HepG2 (cell line): ENCODE data around the gene PLCG2. TPM values are rescaled to one million over a fixed set of nuclear protein-coding genes. Genes with fewer than 3 reads are reported as not detected.

Experiments used
- ATAC-seq: fragments of 200-7000 bp; cut with Tn5 transposase; 3 replicates; pipeline ENCODE4 v1.9.1; 2020; ENCODE audit warnings: mild to moderate bottlenecking, moderate library complexity
- BruUV-seq: library from RNA; stranded (reverse); fragments of 400-500 nt; replicated peaks from 2 replicates; lab custom pipeline; 2021; lab: Mats Ljungman, UMichigan
- CTCF ChIA-PET: fragments of 300-600 bp; formaldehyde crosslinking; extraction: SDS; loops from one replicate; lab custom pipeline; 2021; ENCODE audit warnings: low total read pairs, inconsistent platforms, low intra/inter-chr PET ratio; lab: Yijun Ruan, JAX
- POLR2A ChIA-PET: fragments of 350-600 bp; sonication (Branson Sonifier 250); formaldehyde crosslinking; loops from one replicate; lab custom pipeline; 2020; ENCODE audit warnings: antibody characterized with exemption, inconsistent platforms; lab: Yijun Ruan, JAX
- DNase-seq: peaks from one replicate; pipeline ENCODE4 v3.0.0-alpha.2; 2015; ENCODE audit warnings: low spot score
- FAIRE-seq: peaks from 3 replicates; lab custom pipeline; 2011; peaks lifted over from hg19 to GRCh38; lab: Jason Lieb, UNC
- H2AFZ ChIP-seq: one replicate; pipeline ENCODE4 v1.6.1; 2011; ENCODE audit warnings: low read length, inconsistent platforms
- H3K27ac ChIP-seq: fragments of 300-600 bp; 3 replicates; pipeline ENCODE4 v1.8.0; 2011; ENCODE audit warnings: mixed run types, mild to moderate bottlenecking, mixed read lengths, low read length, inconsistent platforms; ENCODE audit not compliant: insufficient read depth; ENCODE audit errors: extremely low read length
- H3K27me3 ChIP-seq, 2 experiments: fragments of 200-600 bp in 1 of 2; 2 replicates in 1 of 2; 3 replicates in 1 of 2; pipeline versions ENCODE4 v1.6.0 to v1.8.0; 2011; ENCODE audit warnings: low read length in 2 of 2, mild to moderate bottlenecking in 2 of 2, moderate library complexity in 2 of 2, inconsistent platforms in 1 of 2; ENCODE audit not compliant: insufficient read depth in 2 of 2, control insufficient read depth in 1 of 2
- H3K36me3 ChIP-seq, 2 experiments: fragments of 200-600 bp in 1 of 2; replicated peaks in 1 of 2; 2 replicates in 1 of 2; 3 replicates in 1 of 2; pipeline versions ENCODE4 v1.5.1 to v1.8.0; 2011; ENCODE audit warnings: low read length in 2 of 2, inconsistent platforms in 1 of 2; ENCODE audit not compliant: insufficient read depth in 2 of 2, control insufficient read depth in 1 of 2
- H3K4me1 ChIP-seq: 2 replicates; pipeline ENCODE4 v1.5.1; 2012; ENCODE audit warnings: low read length, inconsistent platforms; ENCODE audit not compliant: insufficient read depth
- H3K4me2 ChIP-seq: 2 replicates; pipeline ENCODE4 v1.6.0; 2011; ENCODE audit warnings: low read depth, low read length, inconsistent platforms
- H3K4me3 ChIP-seq, 3 experiments: fragments of 200-600 bp in 1 of 3; sonication (generic), shearing (Covaris generic) in 1 of 3; replicated peaks in 1 of 3; 2 replicates each; pipeline ENCODE4 v1.5.1; 2011 to 2016; ENCODE audit warnings: low read length in 3 of 3, inconsistent platforms in 2 of 3, low read depth in 2 of 3, mild to moderate bottlenecking in 2 of 3, control low read depth in 1 of 3, mixed read lengths in 1 of 3; ENCODE audit not compliant: insufficient read depth in 1 of 3
- H3K79me2 ChIP-seq: one replicate; pipeline ENCODE4 v1.6.1; 2011; ENCODE audit warnings: low read length, inconsistent platforms; ENCODE audit not compliant: insufficient read depth
- H3K9ac ChIP-seq: 2 replicates; pipeline ENCODE4 v1.6.0; 2011; ENCODE audit warnings: mild to moderate bottlenecking, low read depth, low read length, inconsistent platforms; ENCODE audit not compliant: insufficient read depth
- H3K9me3 ChIP-seq: 2 replicates; pipeline ENCODE4 v1.5.1; 2012; ENCODE audit warnings: mild to moderate bottlenecking, low read length
- H4K20me1 ChIP-seq: 2 replicates; pipeline ENCODE4 v1.6.0; 2011; ENCODE audit warnings: inconsistent platforms, mild to moderate bottlenecking, low read length, moderate library complexity; ENCODE audit not compliant: insufficient read depth
- CC2D1A ChIP-seq: sonication (generic); formaldehyde crosslinking; IDR thresholded peaks from 2 replicates; pipeline ENCODE4 v1.8.1; 2023; ENCODE audit warnings: mild to moderate bottlenecking, missing genetic modification reagents
- NAIF1 ChIP-seq: sonication (generic); formaldehyde crosslinking; IDR thresholded peaks from 2 replicates; pipeline ENCODE4 v1.5.0; 2020; ENCODE audit warnings: mild to moderate bottlenecking, missing genetic modification reagents, borderline replicate concordance
- POGK ChIP-seq: sonication (generic); formaldehyde crosslinking; conservative IDR thresholded peaks from 2 replicates; pipeline ENCODE4 v1.8.0; 2022; ENCODE audit warnings: mild to moderate bottlenecking, moderate library complexity, missing genetic modification reagents
- REXO4 ChIP-seq: sonication (generic); formaldehyde crosslinking; IDR thresholded peaks from 2 replicates; pipeline ENCODE4 v1.8.0; 2022; ENCODE audit warnings: missing genetic modification reagents, mild to moderate bottlenecking, borderline replicate concordance
- YEATS2 ChIP-seq: sonication (generic); formaldehyde crosslinking; IDR thresholded peaks from 2 replicates; pipeline ENCODE4 v1.4.0; 2020; ENCODE audit warnings: missing genetic modification reagents, borderline replicate concordance
- ZNF142 ChIP-seq: sonication (generic); formaldehyde crosslinking; IDR thresholded peaks from 2 replicates; pipeline ENCODE4 v1.4.0; 2020; ENCODE audit warnings: missing genetic modification reagents
- ZNF703 ChIP-seq: sonication (generic); formaldehyde crosslinking; IDR thresholded peaks from 2 replicates; pipeline ENCODE4 v1.5.1; 2020; ENCODE audit warnings: missing genetic modification reagents, mild to moderate bottlenecking, moderate library complexity, borderline replicate concordance
- WGBS: methylation state at CpG from one replicate; pipeline ENCODE4 v1.1.6; 2017; ENCODE audit warnings: low lambda C conversion rate; 5-methylcytosine and 5-hydroxymethylcytosine counted together
- in situ Hi-C: cut with HindIII; loops from 2 replicates; pipeline ENCODE4 v1.10.0; 2017; ENCODE audit warnings: low pct_unique_long_range_greater_than_20kb; ENCODE audit not compliant: extremely low pct_ligation_motif_present
- intact Hi-C: fragments of 100-400 bp; cut with micrococcal nuclease; formaldehyde crosslinking; loops from one replicate; pipeline ENCODE4 v1.10.0; 2022; ENCODE audit not compliant: unreplicated experiment
- polyA plus RNA-seq, 8 experiments: library from polyadenylated mRNA; depleted of rRNA in 3 of 8; stranded (reverse) in 7 of 8; unstranded in 1 of 8; fragments of >200 nt; fragmentation: Illumina TruSeq in 4 of 8; extraction: Trizol in 4 of 8; gene quantifications; 2 replicates each; pipeline versions ENCODE4 v1.2.1 to v1.2.3, GENCODE V29; 2011 to 2016; ENCODE audit warnings: low read depth in 4 of 8, missing spikeins in 1 of 8, mixed read lengths in 1 of 8; ENCODE audit not compliant: insufficient read depth in 1 of 8
- total RNA-seq, 5 experiments: library from RNA; depleted of rRNA; stranded (reverse); fragments of >200 nt; fragmentation: Illumina TruSeq; extraction: Trizol; gene quantifications; 2 replicates each; pipeline ENCODE4 v1.2.3, GENCODE V29; 2016; ENCODE audit warnings: low read depth in 1 of 5

PLCG2 gene
- total and polyA plus RNA-seq, 2 of the 13 experiments (the other 11 are each of a cell fraction or from before 2014, with no cell fraction given), result 0.13 to 0.18 TPM

GRCh38 chr16:81936209-81937000 is 157.3 kb downstream of the PLCG2 start:
- TF ChIP-seq REXO4 (CRISPR knock-in tag) (no peak), CC2D1A (CRISPR knock-in tag) (no peak), ZNF703 (CRISPR knock-in tag) (no peak), NAIF1 (CRISPR knock-in tag) (no peak), POGK (CRISPR knock-in tag) (no peak), YEATS2 (CRISPR knock-in tag) (no peak), ZNF142 (CRISPR knock-in tag) (no peak)
- ChIA-PET CTCF (no interaction called here), POLR2A (no interaction called here)
- H3K27ac ChIP-seq, result no peak overlapping the region
- H3K4me1 ChIP-seq, result no peaks in the 10 kb centered on the region
- in situ Hi-C loops (no loop called here), intact Hi-C loops (no loop called here)
- no peaks in the 10 kb centered on the region for H3K79me2 ChIP-seq
- no peak overlapping the region for H3K4me3 ChIP-seq
- H4K20me1 ChIP-seq, result no peaks in the 10 kb centered on the region
- no TSS peak for BruUV-seq
- no peak overlapping the region for H3K4me2 ChIP-seq
- no peak for ATAC-seq
- DNase-seq, result no peak
- no peaks in the 10 kb centered on the region for H3K36me3 ChIP-seq
- FAIRE-seq, result no peak
- H3K27me3 ChIP-seq, result peaks cover 2 to 27% of the 10 kb centered on the region in 2 experiments; a peak in 3 of 5 replicates
- H3K9ac ChIP-seq, result no peak overlapping the region
- H2AFZ ChIP-seq, result no peak overlapping the region
- WGBS, result 53% methylated on average over 22 of the region's 23 CpGs
- no peaks in the 10 kb centered on the region for H3K9me3 ChIP-seq
